Globus pallidus (tissue), 1 donor: Measurements from ENCODE around the gene SRSF7.

ENCODE experiments used
- DNase-seq: peaks from one replicate; pipeline ENCODE4 v3.0.0-alpha.2; 2015; ENCODE audit warnings: low spot score

SRSF7 gene

DNA sequence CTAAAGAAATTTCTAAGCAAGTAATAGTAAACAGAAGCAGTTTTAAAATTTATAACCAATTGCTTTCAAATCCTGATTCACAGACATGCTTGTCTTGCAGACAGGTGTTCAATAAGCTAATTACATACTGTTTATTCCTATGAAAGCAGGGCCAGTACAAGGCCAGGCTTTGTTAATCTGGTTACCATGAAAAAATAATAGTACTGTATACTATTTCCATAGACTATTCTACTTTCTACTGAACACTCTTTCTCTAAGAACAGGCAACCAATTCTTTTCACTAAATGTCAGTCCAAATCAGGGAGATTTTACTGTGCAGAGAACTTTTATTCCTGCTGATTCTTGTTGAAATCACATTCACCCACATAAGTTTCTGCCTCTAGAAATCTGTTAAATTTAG is 2.9 kb upstream of the SRSF7 start:
- no peak for DNase-seq

DNA sequence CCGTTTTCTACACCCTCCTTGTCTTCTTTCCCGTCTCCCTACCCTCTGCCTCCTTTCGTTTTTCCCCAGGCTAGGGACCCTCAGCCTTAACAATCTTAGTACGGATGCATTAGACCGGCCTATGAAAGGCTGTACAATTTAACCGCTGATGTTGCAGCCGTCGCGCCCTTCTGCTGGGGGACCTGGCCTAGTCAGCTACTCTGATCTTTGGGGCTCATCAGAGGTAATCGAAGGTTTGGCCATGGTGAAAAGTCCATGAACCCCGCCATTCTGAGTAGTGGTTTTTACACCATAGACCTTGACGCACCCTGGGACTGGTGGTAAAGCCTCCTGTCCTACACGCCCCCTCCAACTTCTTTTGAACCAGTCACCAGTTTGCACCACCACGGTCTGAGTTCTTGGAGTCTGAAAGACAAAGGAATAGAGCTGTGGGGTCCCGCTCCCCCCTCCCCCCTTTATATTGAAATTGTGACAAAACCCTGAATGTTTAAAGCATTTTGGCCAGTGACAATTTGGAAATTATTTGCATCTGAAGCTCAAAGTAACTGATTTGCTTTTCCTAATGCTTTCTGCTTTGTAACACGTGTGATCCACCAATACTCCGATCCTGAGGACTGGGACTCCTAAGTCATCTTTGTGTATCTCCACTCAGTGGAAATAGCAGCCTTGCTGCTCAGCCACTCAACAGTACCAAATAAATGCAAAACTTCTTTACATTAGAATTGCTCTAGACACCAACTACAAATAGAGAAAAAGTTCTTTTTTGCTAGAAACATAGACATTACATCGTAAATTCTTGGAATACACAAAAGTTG is 642 bp upstream of the SRSF7 start:
- DNase-seq, result no peak

DNA sequence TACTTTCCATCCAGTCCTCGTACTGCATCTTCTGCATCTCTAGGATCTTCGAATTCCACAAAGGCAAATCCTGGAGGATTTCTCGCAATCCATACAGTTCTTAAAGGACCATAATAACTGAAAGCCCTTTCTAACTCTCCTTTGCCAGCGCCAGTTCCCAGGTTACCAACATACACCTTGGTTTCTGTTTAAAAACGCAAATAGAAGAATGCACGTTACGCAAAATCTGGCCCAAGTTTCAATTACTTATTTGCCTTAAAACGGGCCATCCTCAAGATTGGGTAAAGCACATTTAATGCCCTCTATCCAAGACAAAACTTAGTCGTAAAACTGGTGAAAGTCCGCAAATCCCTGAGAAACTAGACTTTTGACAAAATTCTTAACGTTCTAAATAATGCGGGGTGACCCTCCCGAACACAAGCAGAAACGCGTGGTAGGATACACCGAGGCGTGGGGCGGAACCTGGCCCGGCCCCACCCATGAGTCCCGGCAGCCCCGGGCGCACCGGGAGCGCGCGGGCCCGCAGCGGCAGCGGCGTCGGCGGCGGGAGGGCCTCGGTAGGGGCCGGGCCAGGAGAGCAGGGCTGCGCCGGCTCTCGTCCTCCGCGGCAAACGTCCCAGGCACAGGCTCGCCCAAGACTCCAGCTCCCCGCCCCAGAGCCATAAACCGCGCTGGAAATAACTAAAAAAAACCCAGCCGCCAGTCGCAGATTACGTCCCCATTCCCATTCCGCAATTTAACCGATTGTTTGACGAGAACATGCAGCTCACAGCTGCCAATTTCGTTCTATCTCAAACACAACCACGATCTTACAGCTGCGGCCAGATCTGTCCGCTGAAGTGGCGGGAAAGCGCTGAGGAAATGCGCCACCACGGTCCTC is 910 bp downstream of the SRSF7 start:
- DNase-seq, result peak; percentile 46

DNA sequence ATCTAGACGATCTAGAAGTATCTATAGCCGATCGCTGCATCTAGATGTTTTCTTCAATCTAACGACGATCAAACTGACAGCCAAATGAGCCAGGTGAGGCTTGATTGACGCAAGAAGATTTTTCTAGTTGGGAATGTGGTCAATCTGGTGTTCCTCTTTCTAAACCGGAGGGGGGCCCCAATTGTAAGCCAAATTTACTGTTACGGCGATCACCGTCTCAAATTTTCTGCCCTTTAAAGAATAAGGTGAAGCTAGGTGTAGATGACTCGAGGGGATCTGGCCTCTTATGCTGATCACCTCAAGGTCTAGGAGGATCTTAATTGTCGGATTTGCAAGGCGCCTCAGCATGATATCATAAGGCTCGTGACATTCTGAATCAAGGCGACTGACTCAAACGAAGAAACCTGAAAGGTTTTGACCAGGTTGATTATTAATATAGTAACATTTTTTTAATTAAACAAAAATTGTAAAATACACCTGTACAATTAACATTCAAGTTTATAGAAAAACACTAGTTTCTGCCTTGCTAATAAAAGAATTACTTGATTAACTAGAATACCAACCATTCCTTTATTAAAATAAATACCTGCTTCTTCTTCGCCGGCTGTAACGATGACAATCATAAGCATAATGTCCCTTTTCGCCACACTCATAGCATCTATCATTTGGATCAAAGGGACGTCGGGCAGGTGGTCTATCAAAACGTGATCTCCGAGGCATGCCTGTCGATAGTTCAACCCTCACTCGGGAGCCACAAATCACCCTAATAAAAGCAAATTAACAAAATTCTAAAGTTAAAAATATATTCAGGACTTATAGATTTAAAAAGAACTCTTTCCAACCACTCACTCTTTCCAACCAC is 2.0 kb downstream of the SRSF7 start:
- no peak for DNase-seq

DNA sequence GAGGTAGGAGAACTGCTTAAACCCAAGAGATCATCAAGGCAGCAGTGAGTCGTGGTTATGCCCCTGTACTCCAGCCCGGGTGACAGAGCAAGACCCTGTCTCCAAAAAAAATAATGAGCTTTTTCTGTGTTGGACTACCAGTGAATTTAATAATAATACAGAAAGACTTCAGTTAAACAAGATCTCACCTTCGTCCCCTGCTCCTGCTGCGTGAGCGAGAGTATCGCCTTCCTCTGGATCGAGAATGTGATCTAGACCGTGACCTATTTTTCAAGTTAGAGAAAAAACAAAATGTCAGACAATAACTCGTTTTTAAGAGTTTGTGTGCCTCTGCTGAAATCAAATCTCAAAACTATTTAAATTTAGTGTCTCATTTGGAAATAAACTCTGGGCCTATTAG is 2.8 kb downstream of the SRSF7 start:
- DNase-seq, result no peak

DNA sequence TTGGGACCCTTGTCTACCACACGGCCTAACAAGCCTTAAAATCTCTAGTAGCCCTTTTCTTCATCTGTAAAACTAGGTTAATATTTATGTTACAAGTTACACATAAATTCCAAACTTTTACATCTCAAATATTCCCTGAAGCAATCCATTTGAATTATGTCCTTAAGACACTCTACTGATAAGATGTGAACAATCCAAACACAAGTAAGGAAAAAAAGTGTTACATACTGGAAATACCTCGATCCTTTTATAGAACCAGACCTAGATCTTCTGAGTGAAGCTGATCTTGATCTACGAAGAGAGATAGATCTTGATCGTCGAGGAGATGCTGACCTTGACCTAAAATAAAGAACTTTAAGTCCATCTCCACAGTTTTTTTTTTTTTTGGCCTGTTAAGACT is 3.3 kb downstream of the SRSF7 start:
- no peak for DNase-seq

DNA sequence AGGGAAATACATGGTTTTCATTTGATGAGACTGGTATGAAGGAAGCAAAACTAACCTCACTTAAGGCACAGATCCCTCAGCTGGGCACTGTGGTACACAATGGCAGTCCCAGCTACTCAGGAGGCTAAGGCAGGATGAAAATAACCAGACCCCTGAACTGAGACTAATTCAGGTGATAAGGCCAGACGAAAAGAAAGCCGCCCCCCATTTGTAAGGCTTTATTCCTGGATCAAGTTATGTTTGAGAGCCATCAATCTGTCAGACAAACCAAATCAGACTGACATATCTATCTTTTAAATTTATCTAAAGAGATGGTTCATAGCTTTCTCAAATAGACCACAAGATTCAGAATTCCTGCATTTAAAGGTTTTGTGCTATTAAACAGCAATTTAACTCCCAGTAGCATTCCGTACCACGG is 4.1 kb downstream of the SRSF7 start:
- DNase-seq, result no peak

DNA sequence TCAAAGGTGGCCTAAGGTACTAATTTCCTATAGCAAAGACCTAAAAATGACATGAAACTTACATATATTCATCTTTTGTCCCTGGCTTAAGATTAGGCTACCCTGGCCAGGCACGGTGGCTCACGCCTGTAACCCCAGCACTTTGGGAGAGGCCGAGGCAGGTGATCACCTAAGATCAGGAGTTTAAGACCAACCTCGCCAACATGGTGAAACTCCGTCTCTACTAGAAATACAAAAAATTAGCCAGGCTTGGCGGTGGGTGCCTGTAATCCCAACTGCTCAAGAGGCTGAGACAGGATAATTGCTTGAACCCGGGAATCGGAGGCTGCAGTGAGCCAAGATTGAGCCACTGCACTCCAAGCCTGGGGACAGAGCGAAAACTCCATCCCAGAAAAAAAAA is 5.9 kb downstream of the SRSF7 start:
- no peak for DNase-seq

DNA sequence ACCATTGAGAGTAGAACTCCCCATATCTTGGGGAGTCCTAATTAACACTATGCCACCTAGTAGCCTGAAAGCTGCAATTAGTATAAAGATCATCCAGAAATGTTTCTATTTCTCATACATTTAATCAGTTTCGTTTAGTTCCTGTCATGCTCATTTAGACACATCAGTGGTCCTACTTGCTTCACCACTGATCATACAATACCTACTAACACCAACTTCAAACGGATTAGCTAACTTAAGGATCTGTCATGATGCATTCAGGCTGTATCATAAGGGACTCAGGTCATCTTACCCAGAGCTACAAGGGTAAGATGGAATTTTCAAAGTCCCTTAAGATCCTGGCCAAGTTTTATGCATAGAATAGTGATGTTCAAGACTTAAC is 6.8 kb downstream of the SRSF7 start:
- no peak for DNase-seq

DNA sequence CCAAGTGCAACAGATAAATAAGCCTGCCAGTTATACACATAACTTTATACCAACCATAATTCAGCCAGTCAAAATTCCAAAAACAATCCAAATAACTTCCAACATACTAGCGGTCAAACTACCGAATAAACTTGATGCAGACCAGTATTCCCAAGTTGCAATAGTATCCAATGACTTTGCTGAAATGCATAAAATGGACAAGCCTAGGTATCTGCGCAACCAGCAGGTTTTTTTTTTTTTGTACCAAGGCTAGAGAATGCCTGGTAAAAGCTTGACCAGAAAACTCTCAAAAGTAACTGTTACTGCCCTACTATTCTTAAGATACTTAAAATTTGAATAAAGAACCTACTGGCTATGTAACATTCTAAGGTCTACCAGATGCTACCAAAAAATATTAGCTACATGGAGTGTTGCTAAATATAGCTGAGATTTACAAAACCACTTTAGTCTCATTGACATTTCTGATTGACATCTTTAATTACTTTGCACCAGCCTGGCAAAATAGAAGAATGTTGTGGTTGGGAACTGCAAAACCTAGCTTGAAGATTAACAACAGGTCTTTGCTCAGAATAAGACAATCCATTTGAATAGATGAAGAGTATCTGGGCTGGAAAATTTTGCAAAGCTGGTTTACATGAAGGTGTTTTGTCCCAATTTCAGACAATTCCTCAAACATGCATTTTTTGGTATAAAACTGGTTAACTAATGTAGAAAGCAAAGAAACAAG is 7.3 kb downstream of the SRSF7 start:
- DNase-seq, result no peak

DNA sequence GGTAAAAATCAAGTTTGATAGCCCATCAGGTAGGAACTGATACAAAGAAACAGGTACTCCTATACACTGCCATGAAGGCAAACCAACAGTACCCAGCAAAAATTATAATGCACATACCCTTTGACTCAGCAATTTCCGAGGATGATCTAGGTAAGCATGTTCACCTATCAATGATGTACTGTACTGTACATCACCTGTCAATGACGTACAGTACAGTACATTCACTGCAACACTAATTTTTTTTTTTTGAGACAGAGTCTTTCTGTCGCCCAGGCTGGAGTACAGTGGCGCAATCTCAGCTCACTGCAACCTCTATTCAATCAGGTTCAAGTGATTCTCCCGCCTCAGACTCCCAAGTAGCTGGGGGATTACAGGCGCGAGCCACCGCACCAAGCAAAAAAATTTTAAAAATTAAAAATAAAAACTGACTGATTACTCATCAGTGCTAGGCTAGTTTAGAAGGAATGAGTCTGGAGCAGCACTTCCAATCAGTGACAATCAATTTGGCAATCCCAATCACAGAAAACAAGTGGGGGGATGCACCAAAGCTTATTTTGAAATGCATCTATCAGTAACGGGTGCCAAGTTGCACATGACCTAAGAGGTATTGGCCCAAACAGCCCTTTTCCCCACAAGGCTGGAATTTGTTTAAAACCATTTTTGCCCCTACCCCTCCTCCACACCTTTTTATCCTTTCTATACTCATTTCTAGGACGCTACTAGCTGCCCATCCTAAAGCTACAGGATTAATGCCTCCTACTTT is 8.2 kb downstream of the SRSF7 start:
- DNase-seq, result no peak

DNA sequence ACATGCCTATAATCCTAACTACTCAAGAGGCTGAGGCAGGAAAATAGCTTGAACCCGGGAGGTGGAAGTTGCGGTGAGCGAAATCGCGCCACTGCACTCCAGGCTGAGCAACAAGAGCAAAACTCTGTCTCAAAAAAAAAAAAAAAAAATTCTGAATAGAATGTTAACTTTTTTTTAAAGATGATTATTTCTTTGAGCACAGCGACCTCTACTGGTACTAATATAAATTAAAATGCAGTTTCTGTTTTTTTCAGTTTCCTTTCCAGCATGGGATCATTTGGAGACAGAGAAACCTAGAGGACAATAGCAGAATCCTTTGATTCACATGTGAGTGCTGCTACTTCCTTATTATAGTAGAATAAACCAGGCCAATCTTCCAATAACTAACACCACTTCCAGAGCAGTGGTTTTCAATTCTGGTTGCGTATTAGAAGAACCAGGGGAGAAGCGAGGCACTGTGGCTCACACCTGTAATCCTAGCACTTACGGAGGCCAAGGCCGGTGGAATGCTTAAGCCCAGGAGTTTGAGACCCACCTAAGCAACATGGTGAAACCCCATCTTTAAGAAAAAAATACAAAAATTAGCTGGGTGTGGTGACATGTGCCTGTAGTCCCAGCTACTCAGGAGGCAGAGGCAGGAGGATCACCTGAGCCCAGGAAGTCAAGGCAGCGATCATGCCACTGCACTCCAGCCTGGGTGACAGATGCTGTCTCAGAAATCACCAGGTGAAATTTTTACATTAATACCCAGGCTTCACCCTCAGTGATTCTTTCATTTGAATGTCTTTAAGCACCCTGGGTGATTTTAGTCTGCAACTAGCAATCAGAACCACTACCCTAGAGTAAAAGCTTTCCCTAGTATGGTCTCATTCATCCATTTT is 10.1 kb downstream of the SRSF7 start:
- DNase-seq, result peak; percentile 40

DNA sequence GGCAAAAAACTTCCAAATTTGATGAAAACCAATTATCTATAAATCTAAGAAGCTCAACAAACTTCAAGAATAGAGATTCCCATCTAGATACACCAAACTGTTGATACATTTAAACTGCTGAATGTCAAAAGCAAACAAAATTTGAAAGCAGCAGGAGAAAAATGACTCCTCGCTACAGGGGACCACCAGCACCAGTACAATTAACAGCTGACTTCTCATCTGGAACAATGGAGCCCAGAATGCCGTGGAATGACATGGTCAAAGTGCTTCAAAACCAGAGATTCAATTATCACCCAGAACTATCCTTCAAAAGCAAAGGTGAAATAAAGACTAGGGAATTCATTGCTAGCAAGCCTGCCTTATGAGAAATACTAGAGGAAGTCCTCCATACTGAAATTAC is 11.6 kb downstream of the SRSF7 start:
- no peak for DNase-seq

DNA sequence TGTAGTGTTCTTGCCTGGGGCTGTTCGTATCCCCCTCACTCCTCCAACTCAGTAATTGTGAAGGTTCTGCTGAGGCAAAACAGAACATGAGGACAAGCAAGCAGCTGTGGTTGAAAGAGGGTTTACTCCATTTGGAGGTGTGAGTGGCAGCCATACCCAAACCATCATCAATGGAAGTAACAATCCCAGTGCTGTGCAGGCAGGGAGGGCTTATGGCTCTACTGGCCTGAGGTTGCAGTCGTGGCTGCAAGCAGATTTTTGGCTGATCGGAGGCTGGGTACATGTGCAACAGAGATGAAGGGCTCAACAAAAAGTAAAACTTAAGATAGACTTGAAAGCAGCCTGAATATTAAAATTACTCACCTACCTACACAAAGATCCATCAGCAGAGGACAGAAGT is 13.2 kb downstream of the SRSF7 start:
- no peak for DNase-seq

DNA sequence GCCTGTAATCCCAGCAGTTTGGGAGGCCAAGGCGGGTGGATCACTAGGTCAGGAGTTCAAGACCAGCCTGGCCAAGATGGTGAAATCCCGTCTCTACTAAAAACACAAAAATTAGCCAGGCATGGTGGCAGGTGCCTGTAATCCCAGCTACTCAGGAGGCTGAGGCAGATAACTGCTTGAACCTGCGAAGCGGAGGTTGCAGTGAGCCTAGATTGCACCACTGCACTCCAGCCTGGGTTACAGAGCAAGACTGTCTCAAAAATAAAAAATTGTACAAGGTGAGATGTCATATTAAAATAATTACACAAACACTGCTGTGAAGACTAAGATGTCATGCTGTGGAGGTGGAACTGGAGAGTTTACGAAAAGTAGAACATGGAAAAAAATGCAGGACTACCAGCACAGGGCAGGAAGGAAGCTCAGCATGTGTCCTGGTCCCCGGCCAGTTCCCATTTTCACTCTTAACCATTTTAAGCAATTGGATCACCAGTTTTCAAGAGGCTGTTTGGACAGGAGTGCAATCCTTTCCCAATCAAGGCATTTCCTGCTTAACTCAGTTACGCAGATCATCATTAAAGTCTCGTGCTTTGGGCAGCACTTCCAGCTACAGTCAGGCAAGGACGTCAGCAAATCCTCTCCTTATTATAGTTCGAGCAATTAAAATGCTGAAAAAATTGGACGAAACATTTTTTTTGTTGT is 14.0 kb downstream of the SRSF7 start:
- peak; percentile 37 for DNase-seq

DNA sequence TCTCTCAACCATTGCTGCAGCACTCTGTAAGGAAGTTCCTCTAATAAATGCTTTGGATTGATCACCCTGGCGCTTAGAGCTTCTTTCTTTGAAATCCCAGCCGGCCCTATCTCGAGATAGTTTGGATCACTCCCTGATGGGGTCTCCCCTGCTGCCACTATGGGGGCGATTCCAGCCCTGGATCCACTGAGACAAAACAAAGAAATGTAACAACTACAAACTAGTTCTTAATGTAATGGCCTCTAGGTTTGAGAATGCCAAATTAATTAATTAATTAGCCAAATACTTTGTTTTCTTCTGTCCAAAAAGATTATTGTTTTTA is 15.2 kb downstream of the SRSF7 start:
- no peak for DNase-seq

DNA sequence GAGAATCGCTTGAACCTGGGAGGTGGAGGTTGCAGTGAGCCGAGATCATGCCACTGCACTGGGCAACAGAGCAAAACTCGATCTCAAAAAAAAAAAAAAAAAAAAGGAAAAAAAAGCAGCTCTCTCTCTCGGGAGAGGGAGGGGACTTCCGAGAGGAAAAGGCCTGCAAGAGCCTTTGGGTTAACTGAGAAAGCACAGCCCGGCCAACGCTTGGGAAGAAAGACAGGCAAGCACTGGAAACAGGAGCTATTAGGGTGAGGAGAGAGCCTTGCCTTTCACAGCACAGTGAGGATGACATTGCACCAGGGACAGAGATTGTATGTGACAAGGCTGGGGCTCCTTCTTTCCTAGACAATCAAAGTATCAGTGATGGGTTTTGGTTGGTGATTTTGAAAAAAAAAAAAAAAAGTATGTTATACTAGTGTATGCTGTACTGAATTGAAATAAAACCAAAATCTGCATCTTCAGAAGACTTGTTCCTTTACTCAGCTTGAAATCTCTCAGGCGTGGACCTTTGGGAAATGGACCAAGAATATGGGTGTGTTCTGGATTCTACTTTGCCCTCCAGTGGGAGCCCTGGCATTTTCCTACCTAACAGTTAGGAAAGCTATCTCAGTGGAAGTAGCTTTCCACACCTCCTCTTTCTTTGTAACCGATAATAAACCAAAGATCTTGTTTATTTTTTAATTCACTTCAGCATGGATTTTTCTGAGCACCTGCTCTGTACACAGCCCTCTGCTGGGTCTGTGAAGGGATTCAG is 16.7 kb downstream of the SRSF7 start:
- no peak for DNase-seq

DNA sequence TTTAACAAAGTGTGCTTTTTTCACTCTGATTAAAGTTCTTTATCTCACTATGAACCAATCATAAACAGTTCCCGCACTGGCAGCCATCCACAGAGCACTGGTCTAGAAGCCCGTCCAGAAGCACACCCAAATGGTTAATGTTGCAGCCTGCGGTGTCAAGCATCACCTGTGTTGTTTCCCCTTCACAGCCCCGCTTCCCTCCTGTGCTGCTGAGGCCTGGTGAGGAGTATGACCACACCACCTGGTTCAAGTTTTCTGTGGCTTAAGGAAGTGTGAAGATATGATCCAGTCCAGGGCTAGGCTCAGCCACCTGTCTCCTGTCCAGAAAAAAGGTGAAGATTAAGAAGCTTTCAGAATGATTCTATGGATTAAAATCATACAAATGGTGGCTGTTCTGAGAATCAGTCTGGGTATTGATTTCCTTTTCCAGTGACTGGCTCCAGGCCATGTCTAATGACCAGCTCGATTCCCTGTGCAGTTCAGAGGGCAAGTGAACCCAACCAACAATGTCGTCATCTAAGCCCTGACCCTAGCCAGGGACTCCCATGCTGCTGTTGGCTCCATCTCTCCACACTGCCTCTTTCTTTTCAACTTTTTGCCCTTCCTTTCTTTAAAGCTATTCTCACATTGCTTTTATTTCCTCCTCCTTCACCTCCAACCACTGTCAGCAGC is 17.7 kb downstream of the SRSF7 start:
- no peak for DNase-seq
